Thoracic aorta (tissue), 2 donors: Measurements from ENCODE around the gene GTSE1. TPM values are rescaled to one million over a fixed set of nuclear protein-coding genes. Genes with fewer than 3 reads are reported as not detected.

Experiments used
- ATAC-seq: fragments of 150-250 bp; one replicate; pipeline ENCODE4 v1.8.0; 2017; ENCODE audit warnings: low read depth; ENCODE audit not compliant: insufficient number of reproducible peaks, low FRiP score
- DNase-seq: peaks from one replicate; pipeline ENCODE4 v3.0.0-alpha.2; 2020; ENCODE audit warnings: low spot score
- H3K27ac ChIP-seq, 2 donors: fragments of 200-600 bp; sonication (generic); 1 replicate in 1 of 2; 2 replicates in 1 of 2; pipeline ENCODE4 v1.5.1; 2016; ENCODE audit warnings: mild to moderate bottlenecking in 2 of 2, moderate library complexity in 2 of 2
- H3K27me3 ChIP-seq: fragments of 200-600 bp; sonication (generic); replicated peaks from 2 replicates; pipeline ENCODE4 v1.6.0; 2016; ENCODE audit warnings: mild to moderate bottlenecking; ENCODE audit not compliant: insufficient read depth
- H3K36me3 ChIP-seq: fragments of 200-600 bp; sonication (generic); one replicate; pipeline ENCODE4 v1.5.1; 2016
- H3K4me1 ChIP-seq, 2 donors: fragments of 200-600 bp; sonication (generic); 1 replicate in 1 of 2; 2 replicates in 1 of 2; pipeline versions ENCODE4 v1.5.1 to v1.6.0; 2016; ENCODE audit warnings: low read depth in 2 of 2, mild to moderate bottlenecking in 1 of 2; ENCODE audit not compliant: control insufficient read depth in 1 of 2
- H3K4me3 ChIP-seq: fragments of 200-600 bp; sonication (generic); 2 replicates; pipeline ENCODE4 v1.5.1; 2016; ENCODE audit warnings: mild to moderate bottlenecking
- H3K9me3 ChIP-seq: fragments of 200-600 bp; sonication (generic); 2 replicates; pipeline ENCODE4 v1.5.1; 2016
- CTCF ChIP-seq: fragments of 200-600 bp; sonication (generic); IDR thresholded peaks from one replicate; pipeline ENCODE4 v1.5.1; 2019; ENCODE audit warnings: antibody characterized with exemption
- total RNA-seq, 2 donors: library from RNA; depleted of rRNA; stranded (reverse); fragments of >200 nt; gene quantifications; one replicate each; pipeline versions ENCODE4 v1.1.0 to v1.2.3, GENCODE V29; 2016

The GTSE1 gene
- total RNA-seq, 2 donors from 2014 or later: 0.41 to 0.92 TPM

- no peak for DNase-seq
- Histone ChIP-seq H3K27ac (no peak overlapping the region), H3K27me3 (no peaks in the 10 kb centered on the region), H3K4me1 (no peaks in the 10 kb centered on the region), H3K36me3 (no peaks in the 10 kb centered on the region), H3K9me3 (no peaks in the 10 kb centered on the region), H3K4me3 (no peak overlapping the region)
- no peak for TF ChIP-seq CTCF
- no peak for ATAC-seq
Measured at GRCh38 chr22:46319319-46319718, 22.6 kb downstream of the GTSE1 start.

GRCh38 chr22:46320166-46320710 is 23.6 kb downstream of the GTSE1 start:
- Histone ChIP-seq H3K27me3 (no peaks in the 10 kb centered on the region), H3K36me3 (no peaks in the 10 kb centered on the region), H3K4me1 (no peaks in the 10 kb centered on the region), H3K9me3 (no peaks in the 10 kb centered on the region), H3K27ac (no peak overlapping the region), H3K4me3 (no peak overlapping the region)
- TF ChIP-seq CTCF: no peak
- ATAC-seq (no peak), DNase-seq (no peak)

GRCh38 chr22:46320716-46321386 is 24.2 kb downstream of the GTSE1 start:
- Histone ChIP-seq H3K27ac (no peak overlapping the region), H3K4me3 (no peak overlapping the region), H3K9me3 (no peaks in the 10 kb centered on the region), H3K36me3 (no peaks in the 10 kb centered on the region), H3K4me1 (no peaks in the 10 kb centered on the region), H3K27me3 (no peaks in the 10 kb centered on the region)
- no peak for DNase-seq
- no peak for ATAC-seq
- TF ChIP-seq CTCF: no peak

- Histone ChIP-seq H3K4me1 (no peaks in the 10 kb centered on the region), H3K27me3 (no peaks in the 10 kb centered on the region), H3K9me3 (no peaks in the 10 kb centered on the region), H3K36me3 (no peaks in the 10 kb centered on the region), H3K27ac (no peak overlapping the region), H3K4me3 (no peak overlapping the region)
- ATAC-seq (no peak), DNase-seq (no peak)
- no peak for TF ChIP-seq CTCF
Measured at GRCh38 chr22:46322711-46323110, 26.0 kb downstream of the GTSE1 start.

GRCh38 chr22:46323162-46323561 is 26.5 kb downstream of the GTSE1 start:
- no peak overlapping the region for H3K27ac ChIP-seq
- H3K4me1 ChIP-seq: no peaks in the 10 kb centered on the region
- no peak for TF ChIP-seq CTCF
- H3K9me3 ChIP-seq: no peaks in the 10 kb centered on the region
- no peak for ATAC-seq
- no peak overlapping the region for H3K4me3 ChIP-seq
- H3K27me3 ChIP-seq: no peaks in the 10 kb centered on the region
- DNase-seq: no peak
- no peaks in the 10 kb centered on the region for H3K36me3 ChIP-seq
